Ishikawa (cell line): ENCODE results near the gene VAMP8.

ENCODE experiments used
- CEBPB ChIP-seq: IDR thresholded peaks from 2 replicates; pipeline ENCODE4 v1.6.1; 2012
- CREB1 ChIP-seq: IDR thresholded peaks from 2 replicates; pipeline ENCODE4 v1.6.1; 2012; ENCODE audit warnings: low read depth
- EGR1 ChIP-seq: IDR thresholded peaks from 2 replicates; pipeline ENCODE4 v1.6.1; 2012
- EP300 ChIP-seq: IDR thresholded peaks from 2 replicates; pipeline ENCODE4 v1.6.1; 2012; ENCODE audit warnings: borderline replicate concordance
- FOXM1 ChIP-seq: IDR thresholded peaks from 2 replicates; pipeline ENCODE4 v1.6.1; 2012; ENCODE audit warnings: low read depth, borderline replicate concordance
- MAX ChIP-seq: IDR thresholded peaks from 2 replicates; pipeline ENCODE4 v1.6.1; 2012
- NFIC ChIP-seq: IDR thresholded peaks from 2 replicates; pipeline ENCODE4 v1.6.1; 2012
- RAD21 ChIP-seq: IDR thresholded peaks from 2 replicates; pipeline ENCODE4 v1.6.1; 2012; ENCODE audit warnings: low read depth
- REST ChIP-seq: IDR thresholded peaks from 2 replicates; pipeline ENCODE4 v1.6.1; 2012; ENCODE audit warnings: low read depth, mild to moderate bottlenecking
- TAF1 ChIP-seq: IDR thresholded peaks from 2 replicates; pipeline ENCODE4 v1.6.1; 2012; ENCODE audit warnings: low read depth, mild to moderate bottlenecking
- TCF12 ChIP-seq: IDR thresholded peaks from 2 replicates; pipeline ENCODE4 v1.6.1; 2012; ENCODE audit warnings: low read depth
- TEAD4 ChIP-seq: IDR thresholded peaks from 2 replicates; pipeline ENCODE4 v1.6.1; 2012
- USF1 ChIP-seq: IDR thresholded peaks from 2 replicates; pipeline ENCODE4 v1.6.1; 2012
- YY1 ChIP-seq: IDR thresholded peaks from 2 replicates; pipeline ENCODE4 v1.6.1; 2012; ENCODE audit warnings: low read depth
- ZBTB7A ChIP-seq: IDR thresholded peaks from 2 replicates; pipeline ENCODE4 v1.6.1; 2012; ENCODE audit warnings: low read depth

The VAMP8 gene

GRCh38 chr2:85596026-85596333 lies 18.6 kb downstream of the VAMP8 start:
- TF ChIP-seq EP300 (no peak), CEBPB (no peak), ZBTB7A (no peak), MAX (no peak), USF1 (no peak), EGR1 (no peak), YY1 (no peak), RAD21 (no peak), NFIC (no peak), FOXM1 (no peak), CREB1 (no peak), REST (no peak), TEAD4 (no peak), TCF12 (no peak), TAF1 (no peak)

- TF ChIP-seq EP300 (no peak), MAX (no peak), TEAD4 (no peak), ZBTB7A (no peak), USF1 (no peak), FOXM1 (no peak), CREB1 (no peak), RAD21 (no peak), REST (no peak), NFIC (no peak), TCF12 (no peak), YY1 (no peak), TAF1 (no peak), CEBPB (no peak), EGR1 (no peak)
These were observed 19.2 kb downstream of the VAMP8 start for GRCh38 chr2:85596486-85597143.

- TF ChIP-seq MAX (no peak), REST (no peak), EGR1 (no peak), ZBTB7A (no peak), YY1 (no peak), TEAD4 (no peak), USF1 (no peak), FOXM1 (no peak), RAD21 (no peak), TCF12 (no peak)
These were observed 19.9 kb downstream of the VAMP8 start for GRCh38 chr2:85597241-85597640.
